IPS-NIHi7 (cell line): ENCODE results near the gene CENPQ.

Experiments
- DNase-seq: peaks from one replicate; pipeline ENCODE4 v3.0.0; 2012; ENCODE audit warnings: mixed read lengths; ENCODE audit errors: extremely low spot score

Gene CENPQ

GRCh38 chr6:49541210-49541724, 78.1 kb downstream of the CENPQ start:
- DNase-seq = no peak

DNA sequence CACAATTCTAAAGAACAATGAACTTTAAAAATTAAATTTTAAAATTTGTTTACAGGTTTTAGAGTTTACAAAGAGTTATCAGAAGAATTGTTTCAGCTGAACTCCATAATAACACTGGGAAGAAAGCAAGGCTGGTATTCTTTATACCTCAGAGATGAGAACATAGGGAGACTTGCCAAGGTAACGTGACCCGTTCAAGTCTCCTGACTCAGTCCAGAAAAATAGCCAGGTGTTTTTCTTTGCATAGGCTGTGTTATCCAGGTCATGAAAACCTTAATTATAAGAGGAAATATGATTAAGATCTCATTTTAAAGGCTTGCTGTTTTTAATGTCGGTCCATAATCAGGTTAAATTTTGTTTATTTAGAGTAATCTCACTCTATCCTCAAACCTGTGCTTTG, 78.8 kb downstream of the CENPQ start:
- DNase-seq = no peak
